HG02623 (cell line): ENCODE measurements around the gene ARHGAP29.

Experiments
- ATAC-seq: cut with Tn5 transposase; IDR thresholded peaks from one replicate; pipeline ENCODE4 v1.9.1; 2021; ENCODE audit warnings: moderate library complexity; ENCODE audit not compliant: unreplicated experiment

ARHGAP29 gene

DNA sequence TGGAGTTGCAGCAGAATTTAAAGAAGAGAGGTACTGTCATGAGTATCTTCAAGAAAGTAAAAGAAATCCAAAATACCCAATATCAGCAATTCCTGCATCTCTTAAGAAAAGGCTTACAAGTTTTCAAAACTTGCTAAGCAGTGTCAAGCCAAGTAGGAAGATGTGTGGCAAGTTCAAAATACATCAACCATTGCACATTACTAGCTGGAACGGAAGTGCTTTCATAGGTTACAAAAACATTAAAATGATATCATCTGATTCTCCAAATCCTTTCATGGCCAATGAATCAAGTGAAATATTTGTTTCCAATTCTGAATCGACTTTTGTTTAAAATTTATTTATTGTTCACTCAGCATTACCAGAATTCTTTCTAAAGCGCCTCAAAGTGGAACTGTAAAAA is 110.7 kb downstream of the ARHGAP29 start:
- ATAC-seq, result no peak

DNA sequence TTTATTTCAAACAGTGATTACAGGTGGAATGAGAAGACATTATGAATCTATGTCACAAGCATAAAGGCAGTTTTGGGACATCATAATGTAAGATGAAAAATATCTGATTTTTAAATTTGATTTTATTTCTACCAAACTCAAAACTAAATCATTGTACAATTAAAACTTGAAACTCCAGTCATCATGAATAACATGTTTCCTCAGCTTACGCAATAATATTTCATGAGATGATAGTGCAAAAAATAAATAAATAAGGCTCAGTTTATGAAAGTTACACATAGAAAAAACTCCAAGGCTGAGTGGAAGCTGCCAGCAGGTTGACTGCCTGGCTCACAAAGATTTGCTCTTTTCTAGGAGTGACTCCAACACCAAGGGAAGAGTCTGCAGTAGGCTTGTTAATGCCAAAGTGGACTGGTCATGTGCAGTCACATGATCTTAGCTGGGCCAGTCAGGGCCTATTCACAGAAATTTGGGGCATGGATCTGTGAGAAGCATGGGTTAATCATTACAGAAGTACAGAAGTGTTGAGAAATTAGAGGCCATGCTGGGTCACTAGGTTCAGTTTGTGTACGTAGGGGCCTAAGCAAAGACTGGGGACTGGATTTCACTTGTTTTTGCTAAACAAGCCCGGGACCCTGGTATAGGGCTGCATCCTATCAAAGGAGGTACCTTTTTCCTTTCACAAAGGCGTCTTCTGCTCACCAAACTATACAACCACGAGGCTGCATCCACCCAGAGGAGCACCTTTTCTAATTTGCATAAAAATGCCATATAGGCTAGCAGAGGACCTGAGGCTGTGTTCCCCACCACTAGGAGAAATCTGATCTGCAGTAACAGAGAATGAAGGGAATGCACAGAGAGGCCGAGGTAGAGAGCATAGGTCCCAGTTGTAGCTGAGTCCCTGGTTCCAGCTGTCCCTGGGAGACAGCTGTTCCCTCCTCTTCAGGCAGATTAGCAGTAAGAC is 111.6 kb downstream of the ARHGAP29 start:
- no peak for ATAC-seq

DNA sequence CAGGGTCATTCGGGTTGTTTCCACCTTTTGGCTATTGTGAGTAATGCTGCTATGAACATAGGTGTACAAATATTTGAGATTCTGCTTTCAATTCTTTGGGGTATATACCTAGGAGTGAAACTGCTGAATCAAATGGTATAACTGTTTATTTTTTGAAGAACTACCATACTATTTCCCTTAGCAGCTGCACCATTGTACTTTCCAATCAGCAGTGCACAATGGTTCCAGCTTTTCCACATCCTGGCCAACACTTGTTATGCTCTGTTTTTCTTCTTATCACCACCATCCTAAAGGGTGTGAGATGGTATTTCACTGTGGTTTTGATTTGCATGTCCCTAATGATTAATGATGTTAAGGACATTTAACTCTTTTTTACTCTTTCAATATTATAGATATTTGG is 112.8 kb downstream of the ARHGAP29 start:
- no peak for ATAC-seq

DNA sequence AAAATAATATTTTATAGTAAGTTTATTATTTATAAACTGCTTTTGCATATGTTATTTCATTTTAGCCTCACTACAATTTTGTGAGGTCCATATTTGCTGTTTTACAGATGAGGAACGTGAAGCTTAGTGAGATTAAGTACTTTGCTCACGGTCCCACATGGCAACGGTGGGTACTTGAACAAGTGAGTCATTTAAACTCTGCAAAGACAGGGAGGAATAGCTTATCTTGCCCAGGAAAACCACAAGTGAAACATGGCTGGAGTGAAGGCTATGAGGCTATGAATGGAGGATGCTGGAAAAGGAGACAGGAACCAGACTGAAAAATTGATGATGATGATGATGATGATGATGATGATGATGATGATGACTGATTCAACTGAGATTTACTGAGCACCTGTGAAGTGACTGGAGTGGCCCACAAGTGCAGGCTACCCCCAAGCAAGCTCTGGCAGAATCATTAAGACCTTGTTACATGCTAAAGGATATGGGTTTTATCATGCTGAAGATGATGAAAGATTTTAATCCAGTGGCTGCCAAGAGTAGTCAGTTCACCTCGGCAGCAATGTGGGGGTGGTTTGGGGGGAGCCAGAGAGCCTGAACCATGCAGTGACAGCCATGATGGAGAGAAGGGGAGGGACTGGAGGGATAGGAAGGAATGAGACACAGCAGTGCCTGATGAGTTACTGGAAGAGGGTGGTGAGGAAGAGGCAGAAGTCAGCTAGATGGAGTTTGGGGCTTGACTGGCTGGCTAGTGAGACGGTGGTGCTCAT is 115.0 kb downstream of the ARHGAP29 start:
- ATAC-seq, result no peak
